EH (cell line): ENCODE data around the gene C8G.

Source experiments
- DNase-seq: peaks from one replicate; pipeline ENCODE4 v3.0.0-alpha.2; 2015; ENCODE audit warnings: low read depth

C8G gene

DNA sequence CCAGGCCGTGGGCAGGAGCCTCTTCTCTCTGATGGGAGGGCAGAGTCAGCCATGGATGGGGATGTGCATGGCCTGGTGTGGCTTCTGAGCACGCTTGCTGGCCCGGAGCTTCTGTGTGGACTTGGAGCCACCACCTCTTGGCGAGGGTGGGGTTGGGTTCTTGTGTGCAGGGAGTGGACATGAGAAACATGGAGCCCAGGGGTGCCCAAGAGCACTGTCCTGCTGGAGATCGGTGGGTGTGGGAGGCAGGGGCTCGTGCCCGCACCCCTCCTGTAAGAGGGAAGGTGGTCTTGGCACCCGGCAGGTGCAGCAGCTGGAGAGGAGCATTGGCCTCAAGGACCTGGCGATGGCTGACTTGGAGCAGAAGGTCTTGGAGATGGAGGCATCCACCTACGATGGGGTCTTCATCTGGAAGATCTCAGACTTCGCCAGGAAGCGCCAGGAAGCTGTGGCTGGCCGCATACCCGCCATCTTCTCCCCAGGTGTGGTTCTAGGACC is 24.3 kb upstream of the C8G start:
- DNase-seq: no peak

DNA sequence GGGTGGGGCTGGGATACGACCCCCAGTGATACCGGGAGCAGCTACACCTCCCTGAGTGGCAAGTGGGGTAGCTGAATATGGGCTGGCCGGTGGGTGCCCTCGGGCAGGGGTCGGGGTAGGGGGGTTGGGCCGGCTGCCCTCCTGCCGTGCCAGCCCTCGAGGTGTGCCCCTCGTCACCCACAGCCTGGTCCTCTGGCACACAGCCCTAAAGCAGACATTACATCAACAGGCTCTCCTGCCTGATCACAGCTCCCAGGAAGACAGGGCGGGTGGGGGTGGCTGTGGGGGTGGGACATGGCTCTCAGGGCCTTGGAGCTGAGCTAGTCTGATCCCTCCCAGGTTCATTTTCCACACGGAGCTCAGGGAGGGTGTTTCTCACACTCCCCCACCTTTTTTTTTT is 23.7 kb upstream of the C8G start:
- no peak for DNase-seq

DNA sequence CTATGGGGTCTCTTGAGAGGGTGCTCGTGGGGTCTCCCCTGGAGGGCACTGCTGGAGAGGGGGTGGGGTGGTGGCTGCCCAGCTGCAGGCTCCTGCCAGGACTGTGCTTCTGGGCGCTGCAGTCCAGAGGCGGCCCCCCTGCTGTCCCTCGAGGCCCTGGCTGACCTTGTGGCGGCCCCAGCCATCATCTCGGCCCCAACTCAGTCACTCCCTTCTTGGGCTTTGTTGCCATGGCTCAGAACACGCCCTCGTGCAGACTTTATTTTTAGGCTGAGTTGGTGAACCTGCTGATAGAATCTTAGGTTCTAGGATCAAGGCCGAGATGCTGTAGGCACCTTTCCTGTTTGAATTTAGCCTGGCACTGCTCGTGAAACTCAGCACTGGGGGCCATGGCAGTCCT is 23.3 kb upstream of the C8G start:
- no peak for DNase-seq

DNA sequence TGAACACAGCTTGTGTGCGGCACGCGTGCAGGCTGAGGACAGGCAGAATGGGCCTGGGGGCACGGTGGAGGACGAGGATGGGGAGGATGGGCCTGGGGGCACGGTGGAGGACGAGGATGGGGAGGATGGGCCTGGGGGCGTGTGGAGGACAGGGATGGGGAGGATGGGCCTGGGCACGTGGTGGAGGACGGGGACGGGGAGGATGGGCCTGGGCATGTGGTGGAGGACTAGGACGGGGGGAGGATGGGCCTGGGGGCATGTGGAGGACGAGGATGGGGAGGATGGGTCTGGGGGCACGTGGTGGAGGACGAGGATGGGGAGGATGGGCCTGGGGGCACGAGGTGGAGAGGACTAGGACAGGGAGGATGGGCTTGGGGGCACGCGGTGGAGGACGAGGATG is 22.5 kb upstream of the C8G start:
- DNase-seq: no peak

DNA sequence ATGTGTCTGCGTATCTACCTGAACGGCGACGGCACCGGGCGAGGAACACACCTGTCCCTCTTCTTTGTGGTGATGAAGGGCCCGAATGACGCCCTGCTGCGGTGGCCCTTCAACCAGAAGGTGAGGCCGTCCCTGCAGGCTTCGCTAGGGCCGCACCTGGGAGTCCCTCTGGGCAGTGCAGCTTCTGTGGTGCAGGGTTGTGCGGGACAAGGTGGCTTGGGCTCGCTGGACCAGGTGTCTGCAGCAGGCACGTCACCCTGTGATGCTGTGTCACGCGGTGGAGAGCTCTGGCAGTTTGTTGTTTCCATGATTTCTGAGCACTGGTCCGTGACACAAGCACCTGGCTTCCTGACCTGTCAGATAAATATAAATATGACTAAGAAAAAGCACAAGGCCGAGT is 21.2 kb upstream of the C8G start:
- DNase-seq: no peak

DNA sequence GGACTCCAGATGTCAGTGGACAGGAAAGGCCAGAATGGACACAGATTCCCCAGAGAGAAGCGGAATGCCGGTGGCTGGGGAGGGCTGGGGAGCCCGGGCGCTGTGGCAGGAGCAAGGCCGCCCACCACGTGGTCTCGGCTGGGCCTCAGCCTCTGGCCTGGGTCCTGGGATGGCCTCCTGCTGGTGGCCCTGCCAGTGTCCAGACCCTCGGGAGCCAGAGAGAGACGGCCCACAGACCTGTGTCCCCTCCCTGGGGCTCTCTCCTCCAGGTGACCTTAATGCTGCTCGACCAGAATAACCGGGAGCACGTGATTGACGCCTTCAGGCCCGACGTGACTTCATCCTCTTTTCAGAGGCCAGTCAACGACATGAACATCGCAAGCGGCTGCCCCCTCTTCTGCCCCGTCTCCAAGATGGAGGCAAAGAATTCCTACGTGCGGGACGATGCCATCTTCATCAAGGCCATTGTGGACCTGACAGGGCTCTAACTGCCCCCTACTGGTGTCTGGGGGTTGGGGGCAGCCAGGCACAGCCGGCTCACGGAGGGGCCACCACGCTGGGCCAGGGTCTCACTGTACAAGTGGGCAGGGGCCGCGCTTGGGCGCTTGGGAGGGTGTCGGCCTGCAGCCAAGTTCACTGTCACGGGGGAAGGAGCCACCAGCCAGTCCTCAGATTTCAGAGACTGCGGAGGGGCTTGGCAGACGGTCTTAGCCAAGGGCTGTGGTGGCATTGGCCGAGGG is 19.5 kb upstream of the C8G start:
- DNase-seq: no peak

DNA sequence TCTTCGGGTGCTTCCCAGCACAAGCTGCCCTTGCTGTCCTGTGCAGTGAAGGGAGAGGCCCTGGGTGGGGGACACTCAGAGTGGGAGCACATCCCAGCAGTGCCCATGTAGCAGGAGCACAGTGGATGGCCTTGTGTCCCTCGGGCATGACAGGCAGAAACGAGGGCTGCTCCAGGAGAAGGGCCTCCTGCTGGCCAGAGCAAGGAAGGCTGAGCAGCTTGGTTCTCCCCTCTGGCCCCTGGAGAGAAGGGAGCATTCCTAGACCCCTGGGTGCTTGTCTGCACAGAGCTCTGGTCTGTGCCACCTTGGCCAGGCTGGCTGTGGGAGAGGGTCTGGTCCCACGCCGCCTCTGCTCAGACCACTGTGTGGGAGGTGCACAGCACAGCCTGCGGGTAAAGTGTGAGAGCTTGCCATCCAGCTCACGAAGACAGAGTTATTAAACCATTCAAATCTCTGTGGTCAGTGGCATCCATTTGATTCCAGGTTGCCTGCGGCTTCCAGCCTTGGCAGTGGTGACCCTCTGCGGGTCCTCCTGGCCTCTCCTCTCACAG is 18.8 kb upstream of the C8G start:
- no peak for DNase-seq

DNA sequence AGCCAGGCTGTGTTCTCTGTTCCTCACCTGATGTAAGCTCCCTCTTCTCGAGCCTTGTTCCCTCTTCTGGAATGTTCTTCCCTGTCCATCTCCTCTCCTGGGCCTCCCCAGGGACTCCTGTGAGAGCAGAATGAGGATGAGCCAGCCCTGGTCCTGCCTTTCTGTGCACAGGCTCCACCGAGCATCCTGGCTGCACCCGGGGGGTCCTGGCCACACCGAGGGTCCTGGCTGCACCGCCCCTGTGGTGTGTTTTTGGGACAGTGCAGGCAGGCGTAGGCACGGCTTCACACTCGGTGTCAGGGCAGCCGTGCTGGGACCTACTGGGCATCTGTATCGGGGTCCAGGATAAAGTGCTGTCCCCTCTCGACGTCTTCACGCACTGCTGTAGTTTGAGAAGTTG is 18.3 kb upstream of the C8G start:
- DNase-seq: no peak

DNA sequence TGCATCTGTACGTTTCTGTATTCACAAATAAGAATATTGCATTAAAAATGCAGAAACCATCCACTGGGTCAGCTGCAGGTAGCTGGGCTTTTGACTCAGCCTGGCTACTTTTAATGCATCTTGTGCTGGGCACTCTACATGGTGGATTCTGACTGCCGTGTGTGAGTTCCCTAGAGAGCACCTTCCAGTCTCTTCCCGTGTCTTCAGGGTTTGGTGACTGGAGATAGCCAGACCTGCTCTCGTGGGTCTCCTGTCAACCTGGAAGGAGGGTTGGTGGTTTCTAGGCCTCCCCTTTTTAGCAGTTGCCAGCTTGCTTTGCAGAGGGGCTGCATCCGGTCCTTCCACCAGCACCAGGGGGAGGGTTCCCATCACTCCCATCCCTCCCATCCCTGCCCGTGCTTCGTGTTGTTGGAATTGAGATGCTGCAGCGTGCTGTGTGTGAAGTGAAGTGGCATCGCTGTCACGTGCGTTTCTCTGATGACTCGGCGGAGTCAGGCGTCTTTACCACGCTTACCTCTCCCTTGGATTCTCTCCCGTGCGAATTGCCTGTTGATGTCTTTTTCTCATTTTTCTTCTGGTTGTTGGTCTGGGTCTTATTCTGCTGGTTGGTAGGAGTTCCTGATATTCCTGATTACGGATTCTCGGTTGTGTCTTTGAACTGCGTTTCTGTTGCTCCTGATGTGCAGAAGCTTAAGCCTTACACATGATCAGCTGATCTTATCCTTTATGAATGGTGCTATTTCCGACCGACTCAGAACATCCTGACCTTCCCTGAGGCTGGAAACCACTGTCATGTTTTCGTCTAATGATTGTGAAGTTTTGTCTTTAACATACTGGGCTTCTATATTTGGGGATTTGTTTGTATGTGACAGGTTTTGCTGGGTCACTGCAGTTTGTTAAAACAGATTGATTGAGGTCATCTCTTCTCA is 17.4 kb upstream of the C8G start:
- DNase-seq: peak; percentile 16

DNA sequence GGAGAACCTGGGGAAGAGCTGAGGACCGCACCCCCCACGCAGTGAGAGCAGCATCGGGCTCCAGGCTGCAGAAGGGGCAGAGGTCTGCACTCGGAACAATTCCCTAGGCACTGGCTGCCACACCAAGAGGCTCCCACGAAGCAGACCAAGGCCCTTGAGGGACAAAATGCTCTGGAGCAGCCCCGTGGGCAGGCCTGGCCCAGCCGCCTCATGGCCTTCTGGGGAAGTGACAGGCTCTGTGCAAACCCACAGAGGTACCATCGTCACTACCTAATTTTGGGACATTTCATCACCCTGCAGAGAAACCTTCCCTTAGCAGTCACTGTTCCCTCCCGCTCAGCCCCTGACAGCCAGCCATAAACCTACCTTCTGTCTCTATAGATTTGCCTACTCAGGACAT is 16.5 kb upstream of the C8G start:
- no peak for DNase-seq

DNA sequence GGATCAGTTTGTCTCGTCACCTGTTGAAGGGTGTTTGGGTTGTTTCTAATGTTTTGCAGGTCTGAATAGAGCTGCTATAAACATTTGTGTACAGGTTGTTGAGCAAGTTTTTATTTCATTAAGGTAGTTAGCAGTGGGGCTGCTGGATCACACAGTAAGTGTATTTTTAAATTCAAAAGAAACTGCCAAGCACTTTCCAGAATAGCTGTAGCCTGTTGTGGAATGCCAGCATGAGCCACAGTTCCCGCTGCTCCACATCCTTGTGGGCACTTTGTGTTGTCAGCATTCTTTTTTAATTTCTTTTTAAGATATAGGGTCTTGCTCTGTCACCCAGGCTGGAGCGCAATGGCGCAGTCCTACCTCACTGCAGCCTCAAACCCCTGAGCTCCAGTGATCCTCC is 15.0 kb upstream of the C8G start:
- no peak for DNase-seq

DNA sequence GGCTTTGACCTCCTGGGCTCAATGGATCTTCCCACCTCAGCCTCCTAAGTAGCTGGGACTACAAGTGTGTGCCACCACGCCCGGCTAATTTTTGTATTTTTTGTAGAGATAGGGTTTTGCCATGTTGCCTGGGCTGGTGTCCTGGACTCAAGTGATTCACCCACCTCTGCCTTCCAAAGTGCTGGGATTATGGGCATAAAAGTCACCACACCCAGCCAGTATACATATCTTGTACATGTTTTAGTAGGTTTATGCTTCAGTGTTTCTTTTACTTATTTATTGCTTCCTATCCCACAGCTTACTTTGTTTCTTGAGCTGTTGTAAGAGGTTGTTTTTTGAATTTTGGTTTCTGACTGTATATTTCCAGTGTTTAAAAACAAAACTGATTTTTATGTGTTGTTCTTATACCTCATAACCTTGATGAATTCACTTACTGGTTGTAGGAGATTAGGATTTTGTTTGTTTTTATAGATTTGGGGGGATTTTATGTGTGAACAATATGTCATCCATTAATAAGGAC is 13.4 kb upstream of the C8G start:
- DNase-seq: no peak

DNA sequence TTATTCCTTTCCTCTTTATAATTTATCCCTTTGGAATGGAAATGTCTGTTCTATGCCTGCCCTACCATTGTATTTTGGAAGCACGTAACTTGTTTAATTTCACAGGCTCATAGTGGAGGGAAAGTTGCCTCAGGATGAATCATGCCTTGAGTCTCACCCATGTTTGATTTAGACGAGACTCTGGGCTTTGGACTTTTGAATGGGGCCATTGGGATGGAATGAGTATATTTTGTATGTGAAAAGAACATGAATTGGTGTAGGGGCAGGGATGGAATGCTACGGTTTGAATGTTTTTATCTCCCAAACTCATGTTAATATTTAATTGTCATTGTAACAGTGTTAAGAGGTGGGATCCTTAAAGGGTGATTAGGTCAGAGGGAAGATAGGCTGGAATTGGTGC is 10.8 kb upstream of the C8G start:
- DNase-seq: no peak

DNA sequence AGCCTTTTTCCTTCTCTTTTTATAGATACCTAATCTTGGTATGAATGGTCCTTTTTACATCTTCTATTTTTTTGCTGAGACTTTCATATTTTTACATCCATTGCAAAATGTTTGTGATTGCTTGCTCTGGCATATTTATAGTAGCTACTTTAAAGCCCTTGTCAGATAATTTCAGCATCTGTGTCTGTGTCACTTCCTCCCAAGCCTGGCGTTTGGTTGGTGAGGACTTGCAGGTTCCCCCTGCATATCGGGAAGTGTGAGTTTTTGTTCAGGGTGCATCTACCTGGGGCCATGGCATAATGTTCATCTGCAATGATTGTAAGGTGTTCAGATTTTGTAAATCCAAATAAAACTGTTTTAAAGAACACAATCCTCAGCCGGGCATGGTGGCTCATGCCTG is 9.4 kb upstream of the C8G start:
- DNase-seq: no peak

DNA sequence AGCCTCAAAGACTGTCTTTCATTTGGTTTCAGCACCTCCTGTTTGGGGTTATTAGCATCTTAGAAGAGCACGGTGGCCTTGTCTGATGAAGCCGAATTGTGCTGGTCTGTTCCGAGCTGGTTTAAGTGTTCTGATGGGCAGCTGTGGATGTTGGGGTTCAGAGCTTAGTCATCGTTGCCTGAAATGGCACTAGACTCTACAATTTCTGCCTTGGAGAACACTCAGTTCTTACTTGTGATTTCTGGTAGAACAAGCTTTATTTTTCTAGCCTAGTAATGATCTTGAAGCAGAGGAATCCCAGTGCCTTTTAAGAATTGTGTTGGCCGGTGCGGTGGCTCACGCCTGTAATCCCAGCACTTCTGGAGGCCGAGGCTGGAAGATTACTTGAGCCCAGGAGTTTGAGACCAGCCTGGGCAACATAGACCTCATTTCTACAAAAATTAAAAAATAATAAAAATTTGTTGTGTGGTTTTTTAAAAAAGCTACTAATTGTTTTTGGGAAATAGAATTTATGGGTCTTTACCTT is 8.3 kb upstream of the C8G start:
- DNase-seq: no peak

DNA sequence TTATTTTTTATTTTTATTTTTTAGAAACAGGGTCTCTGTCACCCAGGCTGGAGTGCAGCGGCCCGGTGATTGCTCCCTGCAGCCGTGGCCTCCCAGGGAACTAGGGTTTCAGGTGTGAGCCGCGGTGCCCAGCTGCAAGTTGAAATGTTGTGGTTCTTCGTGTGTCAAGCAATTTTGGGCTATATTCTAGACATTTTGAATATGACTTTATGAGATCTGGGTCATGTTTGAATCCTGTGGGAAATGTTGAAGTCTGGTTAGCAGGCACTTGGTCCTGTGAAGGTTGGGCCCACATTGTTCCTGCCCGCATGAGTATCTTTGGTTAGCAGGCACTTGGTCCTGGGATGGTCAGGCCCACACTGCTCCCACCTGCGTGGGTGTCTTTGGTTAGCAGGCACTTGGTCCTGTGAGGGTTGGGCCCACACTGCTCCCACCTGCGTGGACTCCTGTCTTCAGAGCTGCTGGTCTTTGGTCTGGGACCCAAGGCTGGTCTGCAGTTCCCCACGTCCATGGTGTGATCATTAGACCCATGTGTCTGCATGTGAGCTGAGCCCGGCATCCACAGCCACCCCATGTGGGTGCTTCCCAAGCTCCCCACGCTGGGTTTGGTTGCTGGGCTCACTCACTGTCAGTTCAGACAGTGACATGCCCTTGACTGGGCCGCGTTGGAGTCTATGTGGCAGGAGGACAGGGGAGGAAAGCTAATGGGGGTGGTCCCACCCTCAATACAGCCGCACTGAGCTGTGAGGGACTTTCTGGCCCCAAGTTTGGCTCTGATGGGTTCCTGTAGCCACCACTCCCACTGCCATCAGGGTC is 7.6 kb upstream of the C8G start:
- no peak for DNase-seq

DNA sequence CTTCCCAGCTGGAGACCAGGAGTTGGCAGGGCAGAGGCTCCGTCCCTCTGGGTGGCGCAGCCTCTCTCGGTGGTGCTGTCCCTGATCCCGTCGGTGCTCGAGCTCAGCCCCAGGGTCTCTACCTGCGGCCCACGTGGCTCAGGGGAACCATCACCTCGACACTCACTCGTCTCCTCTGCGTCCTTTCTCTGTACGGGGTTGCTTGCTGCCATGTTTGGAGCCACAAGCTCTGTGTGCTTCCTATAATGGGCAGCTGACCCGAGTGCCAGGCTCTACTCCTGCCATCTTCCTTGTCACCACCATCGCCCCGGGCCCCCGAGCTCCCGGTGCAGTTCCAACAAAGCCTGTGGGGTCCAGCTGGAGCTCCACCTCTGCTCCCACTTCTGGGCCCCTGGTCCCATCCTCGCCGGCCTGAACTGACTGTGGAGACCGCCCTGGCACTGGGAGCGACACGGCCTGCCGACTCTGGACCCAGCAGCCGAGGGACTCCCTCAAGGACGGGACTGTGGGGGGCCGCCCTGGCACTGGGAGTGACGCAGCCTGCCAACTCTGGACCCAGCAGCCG is 5.5 kb upstream of the C8G start:
- no peak for DNase-seq

DNA sequence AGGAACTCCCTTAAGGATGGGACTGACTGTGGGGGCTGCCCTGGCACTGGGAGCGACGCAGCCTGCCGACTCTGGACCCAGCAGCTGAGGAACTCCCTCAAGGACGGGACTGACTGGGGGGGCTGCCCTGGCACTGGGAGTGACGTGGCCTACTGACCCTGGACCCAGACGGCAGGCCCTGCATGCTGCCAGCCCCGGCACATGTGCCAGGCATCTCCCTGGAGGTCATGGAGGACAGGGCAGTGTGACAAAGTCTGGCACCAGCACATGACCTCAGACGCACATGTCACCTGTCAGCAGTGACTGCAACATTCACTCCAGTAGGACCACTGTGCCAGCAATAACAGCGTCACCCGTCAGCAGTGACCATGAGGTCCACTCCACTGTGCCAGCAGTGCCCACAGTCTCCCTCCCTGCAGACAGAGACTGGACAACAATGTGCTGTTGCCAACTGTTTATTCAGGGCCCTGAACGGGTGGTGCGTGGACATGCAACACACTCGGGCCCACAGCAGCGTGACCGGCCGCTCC is 5.0 kb upstream of the C8G start:
- no peak for DNase-seq

DNA sequence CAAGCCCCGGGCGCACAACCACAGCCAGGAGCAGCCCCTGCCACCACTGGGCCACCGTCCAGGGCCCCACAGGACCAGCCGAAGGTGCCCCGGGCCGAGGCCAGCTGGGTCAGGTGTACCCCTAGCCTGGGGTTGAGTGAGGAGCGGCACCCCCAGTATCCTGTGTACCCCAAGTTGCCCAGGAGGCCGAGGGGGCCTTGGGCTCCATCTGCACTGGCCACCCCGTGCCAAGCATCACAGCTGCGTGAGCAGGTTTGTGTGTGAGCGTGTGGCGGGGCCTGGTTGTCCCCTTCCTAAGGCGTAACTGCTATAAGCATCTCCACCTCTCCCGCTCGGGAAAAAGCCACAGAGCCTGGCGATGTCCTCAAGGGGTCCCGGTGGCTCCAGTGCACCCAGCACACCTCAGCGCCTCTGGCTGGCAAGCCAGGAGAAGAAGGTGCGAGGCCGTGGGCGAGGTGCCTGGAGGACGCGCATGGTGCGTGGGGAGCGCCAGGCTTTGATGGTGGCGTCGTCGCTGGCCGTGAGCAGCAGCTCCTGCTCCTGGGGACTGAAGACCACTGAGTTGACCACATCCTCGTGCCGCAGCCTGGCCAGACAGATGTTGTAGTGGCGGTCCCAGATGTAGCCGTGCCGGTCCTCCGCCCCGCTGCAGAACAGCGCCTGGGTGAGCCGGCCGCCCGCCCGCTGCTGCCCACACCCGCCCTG is 4.4 kb upstream of the C8G start:
- DNase-seq: no peak
